ENCODE results near the gene ITPKB. TPM values are rescaled to one million over a fixed set of nuclear protein-coding genes. Genes with fewer than 3 reads are reported as not detected.
A peak's percentile ranks its signal among the peaks of the same experiment; 100 is the strongest.

ITPKB gene
- total RNA-seq, 1 donor = 6.2 TPM

- no peaks in the 10 kb centered on the region for H3K9me3 ChIP-seq (ENCODE audit: low read depth, low read length)
- no peak overlapping the region for H2AFZ ChIP-seq (ENCODE audit: low read length)
- no peak overlapping the region for H3K4me2 ChIP-seq (ENCODE audit: insufficient read depth, low read length)
- H3K27me3 ChIP-seq (ENCODE audit: insufficient read depth, low read length) = peaks cover 8% of the 10 kb centered on the region
- H3K36me3 ChIP-seq (ENCODE audit: insufficient read depth, low read length) = no peaks in the 10 kb centered on the region
- H3K27ac ChIP-seq (ENCODE audit: low read depth, low read length) = no peak overlapping the region
- no peaks in the 10 kb centered on the region for H4K20me1 ChIP-seq (ENCODE audit: insufficient read depth, low read length)
- TF ChIP-seq CTCF (IDR thresholded peaks at IDR 0.05; ENCODE audit: extremely low read depth, low read depth, low read length) = no peak
- no peaks in the 10 kb centered on the region for H3K79me2 ChIP-seq (ENCODE audit: insufficient read depth, low read length)
- H3K4me1 ChIP-seq (ENCODE audit: insufficient read depth, low read length) = no peaks in the 10 kb centered on the region
- DNase-seq (ENCODE audit: insufficient read length, low spot score, missing footprints) = no peak
- no peak overlapping the region for H3K4me3 ChIP-seq (ENCODE audit: insufficient read depth, low read length)
Observed at GRCh38 chr1:226635456-226635941, 103.6 kb downstream of the ITPKB start.

DNA sequence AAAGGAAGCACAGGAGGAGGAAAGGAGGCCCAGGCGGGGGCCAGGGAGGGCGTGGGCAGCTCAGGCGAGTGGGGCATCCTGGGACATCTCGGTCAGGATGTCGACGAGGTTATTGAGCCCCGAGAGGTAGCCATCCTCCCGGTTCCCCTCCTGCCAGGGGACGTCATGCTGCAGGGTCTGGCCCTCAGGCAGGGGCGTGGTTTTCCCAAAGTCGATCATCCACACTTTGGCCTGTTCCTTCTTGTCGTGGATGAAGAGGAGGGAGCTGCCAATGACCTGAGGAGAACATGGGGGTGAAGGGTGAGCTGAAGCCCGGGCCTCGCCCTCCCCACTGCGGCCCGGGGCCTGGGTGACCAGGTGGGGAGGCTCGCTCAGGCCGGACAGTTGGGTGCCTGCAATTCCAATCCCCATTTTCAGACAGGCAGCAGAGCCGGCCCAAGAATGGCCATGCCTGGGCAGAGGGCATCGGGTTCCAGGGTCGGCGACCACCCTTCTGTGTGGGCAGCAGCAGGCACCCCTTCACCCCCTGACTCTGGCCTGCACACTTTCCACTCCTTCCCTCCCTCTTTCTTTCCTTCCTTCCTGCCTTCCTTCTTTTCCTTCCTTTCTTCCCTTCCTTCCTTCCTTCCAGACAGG, 104.4 kb downstream of the ITPKB start:
- Histone ChIP-seq H3K9me3 (ENCODE audit: low read depth, low read length) (no peaks in the 10 kb centered on the region), H3K4me1 (ENCODE audit: insufficient read depth, low read length) (no peaks in the 10 kb centered on the region), H3K4me3 (ENCODE audit: insufficient read depth, low read length) (no peak overlapping the region), H3K36me3 (ENCODE audit: insufficient read depth, low read length) (no peaks in the 10 kb centered on the region), H4K20me1 (ENCODE audit: insufficient read depth, low read length) (no peaks in the 10 kb centered on the region), H3K27ac (ENCODE audit: low read depth, low read length) (no peak overlapping the region), H3K79me2 (ENCODE audit: insufficient read depth, low read length) (no peaks in the 10 kb centered on the region), H2AFZ (ENCODE audit: low read length) (no peak overlapping the region), H3K4me2 (ENCODE audit: insufficient read depth, low read length) (no peak overlapping the region), H3K27me3 (ENCODE audit: insufficient read depth, low read length) (peaks cover 10% of the 10 kb centered on the region)
- no peak for DNase-seq (ENCODE audit: insufficient read length, low spot score, missing footprints)
- no peak for TF ChIP-seq CTCF (IDR thresholded peaks at IDR 0.05; ENCODE audit: extremely low read depth, low read depth, low read length)

DNA sequence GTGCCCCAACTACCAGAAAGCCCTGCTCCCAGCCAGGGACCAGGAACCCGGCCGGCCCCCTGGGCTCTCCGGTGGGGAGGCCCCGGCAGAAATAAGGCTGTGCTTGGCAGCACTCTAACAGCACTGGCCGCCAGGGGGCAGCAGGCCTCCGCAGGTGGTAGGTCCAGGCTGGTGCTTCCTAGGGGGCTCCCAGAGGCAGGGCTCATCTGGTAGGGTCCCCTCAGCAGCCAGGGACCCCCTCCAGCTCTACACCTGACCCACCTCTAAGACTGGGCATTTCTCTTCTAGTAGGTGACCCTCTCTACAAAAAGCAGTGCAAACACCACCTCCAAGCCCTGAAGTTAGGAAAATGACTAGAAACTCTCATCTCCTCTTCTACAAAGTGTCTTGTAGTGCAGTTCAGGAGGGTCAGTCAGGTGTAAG, 104.9 kb downstream of the ITPKB start:
- DNase-seq (ENCODE audit: insufficient read length, low spot score, missing footprints) = peak; percentile 95
- Histone ChIP-seq H3K4me3 (ENCODE audit: insufficient read depth, low read length) (no peak overlapping the region), H3K36me3 (ENCODE audit: insufficient read depth, low read length) (no peaks in the 10 kb centered on the region), H3K27me3 (ENCODE audit: insufficient read depth, low read length) (peaks cover 10% of the 10 kb centered on the region), H3K4me2 (ENCODE audit: insufficient read depth, low read length) (no peak overlapping the region), H3K9me3 (ENCODE audit: low read depth, low read length) (no peaks in the 10 kb centered on the region), H4K20me1 (ENCODE audit: insufficient read depth, low read length) (no peaks in the 10 kb centered on the region), H3K4me1 (ENCODE audit: insufficient read depth, low read length) (no peaks in the 10 kb centered on the region), H3K79me2 (ENCODE audit: insufficient read depth, low read length) (no peaks in the 10 kb centered on the region), H3K27ac (ENCODE audit: low read depth, low read length) (no peak overlapping the region), H2AFZ (ENCODE audit: low read length) (no peak overlapping the region)
- peak; percentile 87 for TF ChIP-seq CTCF (IDR thresholded peaks at IDR 0.05; ENCODE audit: extremely low read depth, low read depth, low read length)

- peaks cover 10% of the 10 kb centered on the region for H3K27me3 ChIP-seq (ENCODE audit: insufficient read depth, low read length)
- no peak overlapping the region for H3K4me3 ChIP-seq (ENCODE audit: insufficient read depth, low read length)
- TF ChIP-seq CTCF (IDR thresholded peaks at IDR 0.05; ENCODE audit: extremely low read depth, low read depth, low read length) = no peak
- no peak overlapping the region for H3K27ac ChIP-seq (ENCODE audit: low read depth, low read length)
- no peak for DNase-seq (ENCODE audit: insufficient read length, low spot score, missing footprints)
- no peaks in the 10 kb centered on the region for H3K79me2 ChIP-seq (ENCODE audit: insufficient read depth, low read length)
- H3K4me2 ChIP-seq (ENCODE audit: insufficient read depth, low read length) = no peak overlapping the region
- H3K36me3 ChIP-seq (ENCODE audit: insufficient read depth, low read length) = no peaks in the 10 kb centered on the region
- H4K20me1 ChIP-seq (ENCODE audit: insufficient read depth, low read length) = no peaks in the 10 kb centered on the region
- H2AFZ ChIP-seq (ENCODE audit: low read length) = no peak overlapping the region
- H3K9me3 ChIP-seq (ENCODE audit: low read depth, low read length) = no peaks in the 10 kb centered on the region
- no peaks in the 10 kb centered on the region for H3K4me1 ChIP-seq (ENCODE audit: insufficient read depth, low read length)
Observed at GRCh38 chr1:226633541-226634165, 105.4 kb downstream of the ITPKB start.
